Psoas muscle (tissue), 8 donors: ENCODE data around the gene PPP1R9B. TPM values are rescaled to one million over a fixed set of nuclear protein-coding genes. Genes with fewer than 3 reads are reported as not detected.
A peak's percentile ranks its signal among the peaks of the same experiment; 100 is the strongest.

Experiments used
- ATAC-seq, 4 donors: fragments of 200-7000 bp; cut with Tn5 transposase; one replicate each; pipeline ENCODE4 v1.9.1; 2020; ENCODE audit warnings: moderate library complexity in 3 of 4, mild to moderate bottlenecking in 2 of 4
- DNase-seq, 2 donors: peaks; one replicate each; pipeline ENCODE4 v3.0.0-alpha.2; 2020
- H3K27ac ChIP-seq: fragments of 200-600 bp; one replicate; pipeline ENCODE4 v1.8.0; 2022
- H3K27me3 ChIP-seq, 3 donors: fragments of 200-600 bp in 1 of 3; one replicate each; pipeline versions ENCODE4 v1.6.1 to v1.8.0; 2013 to 2022; ENCODE audit warnings: low read length in 2 of 3, mild to moderate bottlenecking in 2 of 3, moderate library complexity in 1 of 3; ENCODE audit not compliant: insufficient read depth in 3 of 3
- H3K36me3 ChIP-seq, 2 donors: fragments of 200-600 bp in 1 of 2; one replicate each; pipeline versions ENCODE4 v1.6.1 to v1.8.0; 2013 to 2022; ENCODE audit warnings: low read depth in 1 of 2, mild to moderate bottlenecking in 1 of 2, moderate library complexity in 1 of 2; ENCODE audit not compliant: insufficient read depth in 1 of 2
- H3K4me1 ChIP-seq: fragments of 200-600 bp; one replicate; pipeline ENCODE4 v1.8.0; 2022
- H3K4me3 ChIP-seq: fragments of 200-600 bp; one replicate; pipeline ENCODE4 v1.8.0; 2022; ENCODE audit warnings: mild to moderate bottlenecking
- H3K9me3 ChIP-seq: fragments of 200-600 bp; one replicate; pipeline ENCODE4 v1.8.0; 2022
- CTCF ChIP-seq: fragments of 200-600 bp; IDR thresholded peaks from one replicate; pipeline ENCODE4 v1.8.0; 2022; ENCODE audit warnings: antibody characterized with exemption
- WGBS, 3 donors: extraction: QIAGEN DNeasy Blood & Tissue Kit; methylation state at CpG; one replicate each; pipeline versions ENCODE4 v1.1.6 to v1.1.7; 2013; 5-methylcytosine and 5-hydroxymethylcytosine counted together
- intact Hi-C, 2 donors: fragments of 100-400 bp; cut with DNase I; formaldehyde crosslinking; loops; one replicate each; pipeline versions ENCODE4 v1.11.0 to v1.14.2; 2022
- polyA plus RNA-seq, 3 donors: library from polyadenylated mRNA; stranded (reverse); fragments of 200-250 nt; gene quantifications; one replicate each; pipeline ENCODE4 v1.2.3, GENCODE V29; 2013
- total RNA-seq, 4 donors: library from RNA; stranded (reverse); fragmentation: NEBNext Ultra II Directional in 2 of 4; extraction: Animal tissue kit (Norgen Biotek cat#: 25700) in 2 of 4; gene quantifications; one replicate each; pipeline versions ENCODE4 v1.2.1 to v1.2.4, GENCODE V29; 2021 to 2023
- donor health status: healthy with polysubstance abuse.
- donor health status: DM: no; HTN: no; CAD: no; lungs with moderate emphysema.
- donor health status: Bipolar disorder and iron deficiency.
- donor health status: healthy.
- donor health status: DM: yes; HTN: yes; CAD: no.
- donor health status: DM: no; HTN: no; CAD: no.
- donor health status: DM: no; HTN: no; CAD: no.
- donor health status: DM: yes; HTN: yes; CAD: no.

The PPP1R9B gene
- total and polyA plus RNA-seq, 7 donors = 7.0 to 26.5 (median 15.1) TPM

GRCh38 chr17:50162466-50163254 is 12.2 kb upstream of the PPP1R9B start:
- Histone ChIP-seq H3K27me3 (no peaks in the 10 kb centered on the region), H3K4me1 (peaks cover 39% of the 10 kb centered on the region), H3K4me3 (no peak overlapping the region), H3K27ac (peak overlapping the region; percentile 30), H3K36me3 (no peaks in the 10 kb centered on the region), H3K9me3 (no peaks in the 10 kb centered on the region)
- 78 to 81% (median 78%) methylated on average over 8 of the region's 8 CpGs for WGBS, 3 donors
- intact Hi-C loops = no loop called here
- ATAC-seq = no peak
- no peak for TF ChIP-seq CTCF
- DNase-seq = no peak

GRCh38 chr17:50161911-50162288 is 11.4 kb upstream of the PPP1R9B start:
- peak overlapping the region; percentile 76 for H3K4me3 ChIP-seq
- no peaks in the 10 kb centered on the region for H3K27me3 ChIP-seq
- no peaks in the 10 kb centered on the region for H3K36me3 ChIP-seq
- TF ChIP-seq CTCF = no peak
- H3K4me1 ChIP-seq = peaks cover 33% of the 10 kb centered on the region
- H3K27ac ChIP-seq = peak overlapping the region; percentile 66
- DNase-seq (peak in 1 of 2 donors; percentile 31), ATAC-seq (no peak)
- no peaks in the 10 kb centered on the region for H3K9me3 ChIP-seq
- intact Hi-C loops = loop anchor here in 1 of 2 donors (1.0 to 2.0 kb wide), 3 partner anchors 10 to 45 kb away; no protein-coding TSS in a partner anchor
- WGBS, 3 donors = 50 to 59% (median 50%) methylated on average over 16 of the region's 16 CpGs

GRCh38 chr17:50161023-50161910 is 10.8 kb upstream of the PPP1R9B start:
- 1 to 2% (median 1%) methylated on average over 50 to 53 of the region's 53 CpGs for WGBS, 3 donors
- ATAC-seq = peak; percentile 75 to 82 (median 78)
- peak; percentile 94 to 95 for DNase-seq
- H3K9me3 ChIP-seq = no peaks in the 10 kb centered on the region
- peak; percentile 91 for TF ChIP-seq CTCF
- peak overlapping the region; percentile 66 for H3K27ac ChIP-seq
- intact Hi-C loops = loop anchor here in 1 of 2 donors (1.0 to 2.0 kb wide), 3 partner anchors 9 to 44 kb away; no protein-coding TSS in a partner anchor
- no peaks in the 10 kb centered on the region for H3K36me3 ChIP-seq
- peak overlapping the region; percentile 76 for H3K4me3 ChIP-seq
- H3K4me1 ChIP-seq = peaks cover 33% of the 10 kb centered on the region
- H3K27me3 ChIP-seq = no peaks in the 10 kb centered on the region

- TF ChIP-seq CTCF = no peak
- DNase-seq (no peak), ATAC-seq (no peak)
- Histone ChIP-seq H3K36me3 (no peaks in the 10 kb centered on the region), H3K27ac (peak overlapping the region; percentile 13), H3K27me3 (no peaks in the 10 kb centered on the region), H3K9me3 (no peaks in the 10 kb centered on the region), H3K4me1 (peaks cover 42% of the 10 kb centered on the region), H3K4me3 (no peak overlapping the region)
- WGBS, 3 donors = 30 to 59% (median 35%) methylated on average over 4 of the region's 4 CpGs
- intact Hi-C loops = no loop called here
Measured at GRCh38 chr17:50157891-50158290, 7.4 kb upstream of the PPP1R9B start.
